Left lobe of liver (tissue), 2 donors: ENCODE data around the gene HSPB2. TPM values are rescaled to one million over a fixed set of nuclear protein-coding genes. Genes with fewer than 3 reads are reported as not detected.
"Not testable (repeated sequence)": the region's sequence is repeated elsewhere in the genome, so short reads cannot be mapped to it uniquely, and the experiment has no call there.

Source experiments
- ATAC-seq: fragments of 200-7000 bp; cut with Tn5 transposase; one replicate; pipeline ENCODE4 v1.9.1; 2020; ENCODE audit warnings: mild to moderate bottlenecking, moderate library complexity
- DNase-seq: peaks from one replicate; pipeline ENCODE4 v3.0.0-alpha.2; 2020; ENCODE audit warnings: low spot score
- total RNA-seq: library from RNA; stranded (reverse); gene quantifications from one replicate; pipeline ENCODE4 v1.2.1, GENCODE V29; 2021
- donor health status: DM: no; HTN: no; CAD: no; lungs with moderate emphysema.
- donor health status: DM: no; HTN: yes; CAD: no.

The HSPB2 gene
- 0.13 TPM for total RNA-seq

DNA sequence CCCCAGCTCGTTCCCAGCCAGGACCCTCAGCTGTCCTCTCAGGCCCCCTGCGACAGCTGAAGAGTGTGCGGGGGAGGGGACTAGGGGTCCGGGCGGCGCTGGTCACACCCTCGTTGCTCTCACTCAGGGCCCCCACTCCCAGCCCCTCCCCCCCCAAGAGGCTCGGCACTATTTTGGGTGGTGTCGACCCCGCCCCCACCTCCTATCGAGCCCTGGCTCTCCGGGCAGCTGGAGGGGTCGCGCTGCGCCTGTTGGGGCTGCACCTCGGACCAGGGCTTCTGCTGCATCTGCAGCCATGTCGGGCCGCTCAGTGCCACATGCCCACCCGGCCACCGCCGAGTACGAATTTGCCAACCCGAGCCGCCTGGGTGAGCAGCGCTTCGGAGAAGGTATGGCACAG, at the start of gene HSPB2:
HSPB2 (plus strand) TSS at position 200 of the 400 bp plus-strand sequence; CDS start at position 296, 96 bp downstream.
- ATAC-seq (no peak), DNase-seq (no peak)

- DNase-seq (no peak), ATAC-seq (no peak)
Observed at GRCh38 chr11:111870113-111870512, 42.4 kb upstream of the HSPB2 start.

GRCh38 chr11:111870522-111870885, 42.0 kb upstream of the HSPB2 start:
- no peak for DNase-seq
- ATAC-seq, result no peak

GRCh38 chr11:111870886-111871692, 41.4 kb upstream of the HSPB2 start, which contains the start of gene ALG9:
TSS of gene ALG9 (minus strand) at chr11:111871581. CDS start at chr11:111871482, 99 bp downstream.
- DNase-seq, result peak; percentile 89
- peak; percentile 90 for ATAC-seq

GRCh38 chr11:111871693-111872161, 40.8 kb upstream of the HSPB2 start:
- ATAC-seq (peak; percentile 25), DNase-seq (no peak)

DNA sequence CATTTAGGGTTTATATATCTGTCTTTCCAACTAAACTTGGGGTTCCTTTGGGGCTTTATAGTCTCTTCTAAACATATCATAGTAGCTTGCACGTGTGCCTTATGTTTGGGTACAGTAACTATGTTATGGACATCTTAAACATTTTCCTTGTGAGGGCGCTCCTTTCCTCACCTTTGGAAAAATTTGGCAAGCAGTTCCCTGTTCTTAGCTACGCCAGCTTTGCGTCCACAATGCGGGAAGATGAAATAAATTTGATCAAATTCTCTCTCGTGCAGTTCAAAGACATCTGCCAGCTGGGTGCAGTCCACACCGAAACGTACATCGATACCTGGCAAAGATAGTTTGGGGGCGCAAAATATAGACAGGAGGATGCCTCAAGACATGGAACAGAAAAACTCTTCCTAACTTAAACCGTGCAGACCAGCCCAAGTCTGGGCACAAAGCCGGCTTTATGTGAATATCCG, 34.1 kb upstream of the HSPB2 start:
- DNase-seq (no peak), ATAC-seq (peak; percentile 27)

DNA sequence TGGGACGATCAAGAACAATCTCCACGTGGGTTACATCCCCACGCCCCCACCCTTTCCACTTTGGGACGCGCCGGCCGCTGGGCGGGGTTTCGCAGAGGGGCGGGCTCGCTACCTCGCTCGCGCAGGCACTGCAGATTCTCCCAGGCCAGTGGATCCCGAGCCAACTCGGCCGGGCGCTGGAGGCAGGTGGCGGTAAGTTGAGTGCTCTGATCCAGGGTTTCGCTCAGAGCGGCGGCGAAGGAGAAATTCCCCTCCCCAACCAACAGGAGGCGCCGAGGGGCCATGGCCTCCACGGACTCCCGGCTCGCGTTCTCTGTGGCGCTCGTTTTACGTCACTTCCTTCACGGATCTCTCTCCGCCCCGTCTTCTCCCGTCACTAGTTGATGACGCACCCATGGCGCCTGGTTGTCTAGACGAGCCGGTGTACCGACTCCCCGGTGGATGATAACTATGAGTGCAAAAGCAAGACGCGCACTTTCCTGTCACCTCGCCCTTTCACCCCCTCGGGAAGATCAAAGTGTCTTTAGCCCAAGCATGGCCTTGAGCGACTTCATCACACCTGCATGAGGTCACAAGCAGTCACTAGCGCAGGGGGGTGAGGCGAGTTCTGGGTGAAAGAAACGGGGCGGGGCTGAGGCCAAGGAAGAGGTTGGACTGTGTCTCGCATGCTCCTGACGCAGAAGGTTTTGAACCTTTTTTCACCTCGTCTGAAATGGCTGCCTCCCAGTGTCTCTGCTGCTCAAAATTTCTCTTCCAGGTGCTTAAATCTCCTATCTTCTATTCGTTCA, 33.5 kb upstream of the HSPB2 start, which contains the start of the genes CFAP68 and FDXACB1:
CFAP68 (plus strand) TSS at position 693 of the 788 bp plus-strand sequence; CDS start at position 713, 20 bp downstream.
FDXACB1 (minus strand) TSS at position 317 of the 788 bp plus-strand sequence; CDS start at position 284, 33 bp downstream.
- DNase-seq, result peak; percentile 97
- peak; percentile 95 for ATAC-seq

DNA sequence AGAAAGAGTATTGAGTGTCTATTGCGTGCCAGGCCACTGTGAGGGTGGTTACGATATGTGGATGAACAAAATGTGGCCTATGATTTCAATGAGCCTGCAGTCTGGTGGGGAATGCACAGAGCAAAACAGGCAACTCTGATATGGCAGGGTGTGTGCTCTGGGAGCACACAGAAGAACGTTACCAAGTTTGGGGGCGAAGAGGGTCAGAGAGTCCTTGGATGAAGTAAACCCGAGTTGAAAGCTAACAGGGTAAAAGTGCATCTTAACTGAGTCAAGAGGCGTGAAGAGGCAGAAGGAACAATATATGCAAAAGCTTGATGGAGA, 32.9 kb upstream of the HSPB2 start:
- DNase-seq (no peak), ATAC-seq (no peak)

GRCh38 chr11:111882202-111882601, 30.3 kb upstream of the HSPB2 start:
- ATAC-seq, result no peak
- no peak for DNase-seq

GRCh38 chr11:111885053-111885452, 27.5 kb upstream of the HSPB2 start:
- not testable (repeated sequence) for ATAC-seq, DNase-seq

DNA sequence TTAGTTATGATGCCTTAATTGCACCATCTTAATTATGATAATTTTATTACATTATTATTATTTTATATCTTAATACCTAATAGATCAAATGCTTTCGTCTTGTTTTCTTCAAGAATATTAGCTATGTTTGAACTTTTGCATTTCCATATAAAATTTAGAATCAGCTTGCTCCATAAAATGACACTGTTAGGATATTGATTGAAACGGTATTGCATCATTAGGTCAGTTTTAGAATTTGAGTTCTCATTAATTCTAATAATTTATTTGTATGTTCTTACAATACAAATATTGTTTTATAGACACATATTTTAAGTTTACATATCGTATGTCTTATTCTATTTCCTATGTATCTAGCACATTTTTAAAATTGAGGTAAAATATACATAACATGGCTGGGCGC, 26.5 kb upstream of the HSPB2 start:
- DNase-seq, result no peak
- no peak for ATAC-seq

DNA sequence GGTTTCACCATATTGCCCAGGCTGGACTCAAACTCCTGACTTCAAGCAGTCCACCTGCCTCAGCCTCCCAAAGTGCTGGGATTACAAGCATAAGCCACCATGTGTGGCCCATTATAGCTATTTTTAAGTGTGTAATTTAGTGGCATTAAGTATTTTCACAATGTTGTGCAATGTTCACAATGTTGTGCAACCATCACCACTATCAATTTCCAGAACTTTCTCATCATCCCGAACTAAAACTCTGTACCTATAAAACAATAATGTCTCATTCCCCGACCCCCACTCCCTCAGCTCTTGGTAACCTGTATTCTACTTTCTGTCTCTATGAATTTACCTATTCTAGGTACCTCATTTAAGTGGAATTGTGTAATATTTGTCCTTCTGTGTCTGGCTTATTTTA, 25.7 kb upstream of the HSPB2 start:
- no peak for DNase-seq
- no peak for ATAC-seq

- ATAC-seq (no peak), DNase-seq (no peak)
Observed at GRCh38 chr11:111905411-111905810, 7.1 kb upstream of the HSPB2 start.

- ATAC-seq (no peak), DNase-seq (no peak)
Observed at GRCh38 chr11:111906680-111907079, 5.9 kb upstream of the HSPB2 start.

- ATAC-seq (no peak), DNase-seq (no peak)
Observed at GRCh38 chr11:111908639-111909305, 3.8 kb upstream of the HSPB2 start.

- DNase-seq, result no peak
- no peak for ATAC-seq
Observed at GRCh38 chr11:111909378-111909777, 3.2 kb upstream of the HSPB2 start.

- ATAC-seq (no peak), DNase-seq (no peak)
Observed at GRCh38 chr11:111910676-111911562, 1.6 kb upstream of the HSPB2 start.

- ATAC-seq, result peak; percentile 74
- peak; percentile 57 for DNase-seq
Observed at GRCh38 chr11:111911563-111912401, 752 bp upstream of the HSPB2 start, which contains the start of gene CRYAB. TSS of gene CRYAB (minus strand) at chr11:111911770. CDS start at chr11:111911724, 46 bp downstream.
